Mesothelial cell of epicardium (in vitro differentiated cells): ENCODE data around the gene FRRS1L. TPM values are rescaled to one million over a fixed set of nuclear protein-coding genes. Genes with fewer than 3 reads are reported as not detected.

ENCODE experiments used
- DNase-seq, 2 experiments: peaks; one replicate each; pipeline ENCODE4 v3.0.0; 2021; ENCODE audit warnings: low spot score in 2 of 2; ENCODE audit not compliant: unreplicated experiment in 2 of 2
- H3K27ac Mint-ChIP-seq: 2 replicates; pipeline ENCODE4 v1.8.0; 2021; ENCODE audit warnings: mixed read lengths
- H3K27me3 Mint-ChIP-seq: 2 replicates; pipeline ENCODE4 v1.8.0; 2021; ENCODE audit warnings: low read depth, mixed read lengths
- H3K36me3 Mint-ChIP-seq: 2 replicates; pipeline ENCODE4 v1.8.0; 2021; ENCODE audit warnings: mixed read lengths
- H3K4me1 Mint-ChIP-seq: 2 replicates; pipeline ENCODE4 v1.8.0; 2021; ENCODE audit warnings: mixed read lengths
- H3K4me3 Mint-ChIP-seq: 2 replicates; pipeline ENCODE4 v1.8.0; 2021; ENCODE audit warnings: mild to moderate bottlenecking, moderate library complexity, mixed read lengths
- H3K9me3 Mint-ChIP-seq: 2 replicates; pipeline ENCODE4 v1.8.0; 2021; ENCODE audit warnings: mixed read lengths
- CTCF ChIP-seq: fragments of 200-600 bp; sonication (generic); IDR thresholded peaks from one replicate; pipeline ENCODE4 v1.5.0; 2021; ENCODE audit warnings: antibody characterized with exemption; ENCODE audit not compliant: unreplicated experiment
- total RNA-seq: library from RNA; stranded (reverse); gene quantifications from 3 replicates; pipeline ENCODE4 v1.2.1, GENCODE V29; 2021

FRRS1L gene
- total RNA-seq, 1 donor from 2014 or later = 14.4 TPM

- H3K9me3 Mint-ChIP-seq = no peaks in the 10 kb centered on the region
- no peaks in the 10 kb centered on the region for H3K27me3 Mint-ChIP-seq
- no peak for DNase-seq
- peaks cover 2% of the 10 kb centered on the region for H3K36me3 Mint-ChIP-seq
- no peak for TF ChIP-seq CTCF
- H3K4me3 Mint-ChIP-seq = no peak overlapping the region
- H3K27ac Mint-ChIP-seq = peak overlapping the region; percentile 21
- peaks cover 71% of the 10 kb centered on the region for H3K4me1 Mint-ChIP-seq
Observed at GRCh38 chr9:109115931-109116526, 51.0 kb downstream of the FRRS1L start.

GRCh38 chr9:109114670-109115069 is 52.4 kb downstream of the FRRS1L start:
- TF ChIP-seq CTCF = no peak
- no peak for DNase-seq
- Mint-ChIP-seq H3K36me3 (peaks cover 2% of the 10 kb centered on the region), H3K9me3 (no peaks in the 10 kb centered on the region), H3K27ac (peak overlapping the region; percentile 75), H3K27me3 (no peaks in the 10 kb centered on the region), H3K4me1 (peaks cover 75% of the 10 kb centered on the region), H3K4me3 (no peak overlapping the region)

- no peaks in the 10 kb centered on the region for H3K9me3 Mint-ChIP-seq
- DNase-seq = no peak
- H3K4me3 Mint-ChIP-seq = no peak overlapping the region
- H3K27ac Mint-ChIP-seq = peak overlapping the region; percentile 75
- TF ChIP-seq CTCF = no peak
- peaks cover 2% of the 10 kb centered on the region for H3K36me3 Mint-ChIP-seq
- H3K27me3 Mint-ChIP-seq = no peaks in the 10 kb centered on the region
- peaks cover 80% of the 10 kb centered on the region for H3K4me1 Mint-ChIP-seq
Observed at GRCh38 chr9:109113892-109114609, 53.0 kb downstream of the FRRS1L start.

GRCh38 chr9:109113254-109113653 is 53.8 kb downstream of the FRRS1L start:
- Mint-ChIP-seq H3K27ac (peak overlapping the region; percentile 75), H3K4me1 (peaks cover 82% of the 10 kb centered on the region)

GRCh38 chr9:109110329-109111021 is 56.6 kb downstream of the FRRS1L start:
- peak overlapping the region; percentile 89 for H3K27ac Mint-ChIP-seq
- TF ChIP-seq CTCF = no peak
- DNase-seq = no peak
- H3K9me3 Mint-ChIP-seq = no peaks in the 10 kb centered on the region
- peaks cover under 1% of the 10 kb centered on the region for H3K36me3 Mint-ChIP-seq
- H3K4me1 Mint-ChIP-seq = peaks cover 79% of the 10 kb centered on the region
- no peak overlapping the region for H3K4me3 Mint-ChIP-seq
- H3K27me3 Mint-ChIP-seq = no peaks in the 10 kb centered on the region

More at GRCh38 chr9:109113254-109113653, 53.8 kb downstream of the FRRS1L start:
- DNase-seq = no peak
- no peaks in the 10 kb centered on the region for H3K9me3 Mint-ChIP-seq
- no peak overlapping the region for H3K4me3 Mint-ChIP-seq
- H3K27me3 Mint-ChIP-seq = no peaks in the 10 kb centered on the region
- TF ChIP-seq CTCF = no peak
- H3K36me3 Mint-ChIP-seq = peaks cover 2% of the 10 kb centered on the region
